Measurements from ENCODE around the gene RRN3. TPM values are rescaled to one million over a fixed set of nuclear protein-coding genes. Genes with fewer than 3 reads are reported as not detected.
"Not testable (repeated sequence)": the region's sequence is repeated elsewhere in the genome, so short reads cannot be mapped to it uniquely, and the experiment has no call there.

Gene RRN3
- total RNA-seq, 1 donor from 2014 or later: 12.0 TPM

- no peak for ATAC-seq
These were observed 40.2 kb downstream of the RRN3 start for GRCh38 chr16:15053904-15054303.

GRCh38 chr16:15052747-15053476, 41.2 kb downstream of the RRN3 start:
- DNase-seq (ENCODE audit: low spot score): no peak
- ATAC-seq: no peak

More at GRCh38 chr16:15053904-15054303, 40.2 kb downstream of the RRN3 start:
- no peak for DNase-seq (ENCODE audit: low spot score)

GRCh38 chr16:15051387-15051951, 42.6 kb downstream of the RRN3 start:
- ATAC-seq (no peak), DNase-seq (ENCODE audit: low spot score) (no peak)

GRCh38 chr16:15050440-15050839, 43.6 kb downstream of the RRN3 start:
- not testable (repeated sequence) for DNase-seq (ENCODE audit: low spot score); ATAC-seq

GRCh38 chr16:15049581-15050180, 44.4 kb downstream of the RRN3 start:
- DNase-seq (ENCODE audit: low spot score) (no peak), ATAC-seq (no peak)

GRCh38 chr16:15046692-15047376, 47.2 kb downstream of the RRN3 start:
- ATAC-seq: no peak
- DNase-seq (ENCODE audit: low spot score): no peak

- DNase-seq (ENCODE audit: low spot score): not testable (repeated sequence)
- ATAC-seq: peak; percentile 62
These were observed 48.8 kb downstream of the RRN3 start for GRCh38 chr16:15045270-15045669.

- DNase-seq (ENCODE audit: low spot score) (no peak), ATAC-seq (peak; percentile 42)
These were observed 49.8 kb downstream of the RRN3 start for GRCh38 chr16:15044286-15044685.

GRCh38 chr16:15043344-15043743, 50.7 kb downstream of the RRN3 start:
- no peak for DNase-seq (ENCODE audit: low spot score)
- ATAC-seq: no peak

GRCh38 chr16:15041271-15042004, 52.6 kb downstream of the RRN3 start:
- peak; percentile 86 for DNase-seq (ENCODE audit: low spot score)

GRCh38 chr16:15038689-15039088, 55.4 kb downstream of the RRN3 start:
- ATAC-seq: no peak
- DNase-seq (ENCODE audit: low spot score): no peak

More at GRCh38 chr16:15041271-15042004, 52.6 kb downstream of the RRN3 start:
- peak; percentile 93 for ATAC-seq

GRCh38 chr16:15037745-15038144, 56.3 kb downstream of the RRN3 start:
- ATAC-seq: no peak
- DNase-seq (ENCODE audit: low spot score): no peak

GRCh38 chr16:15037003-15037402, 57.1 kb downstream of the RRN3 start:
- ATAC-seq (no peak), DNase-seq (ENCODE audit: low spot score) (peak; percentile 41)

GRCh38 chr16:15035163-15035729, 58.8 kb downstream of the RRN3 start:
- no peak for ATAC-seq
- peak; percentile 42 for DNase-seq (ENCODE audit: low spot score)

- ATAC-seq (no peak), DNase-seq (ENCODE audit: low spot score) (peak; percentile 45)
These were observed 59.6 kb downstream of the RRN3 start for GRCh38 chr16:15034266-15035162.

- peak; percentile 93 for DNase-seq (ENCODE audit: low spot score)
- peak; percentile 84 for ATAC-seq
These were observed 60.8 kb downstream of the RRN3 start for GRCh38 chr16:15033309-15033707.

GRCh38 chr16:15032547-15033308, 61.3 kb downstream of the RRN3 start:
- DNase-seq (ENCODE audit: low spot score) (no peak), ATAC-seq (peak; percentile 25)

- no peak for ATAC-seq
- no peak for DNase-seq (ENCODE audit: low spot score)
These were observed 62.5 kb downstream of the RRN3 start for GRCh38 chr16:15031586-15031985.

GRCh38 chr16:15031179-15031578, 62.9 kb downstream of the RRN3 start:
- no peak for DNase-seq (ENCODE audit: low spot score)
- no peak for ATAC-seq
